ENCODE data around the gene PDLIM7. TPM values are rescaled to one million over a fixed set of nuclear protein-coding genes. Genes with fewer than 3 reads are reported as not detected.

Gene PDLIM7
- total and polyA plus RNA-seq, 2 donors (not counting 3 experiments of a cell fraction or from before 2014, with no cell fraction given) = 314 to 318 TPM

GRCh38 chr5:177502886-177503285, 5.5 kb upstream of the PDLIM7 start:
- H3K27me3 ChIP-seq (ENCODE audit: control insufficient read depth in 2 of 2, insufficient read depth in 2 of 2, low read length in 2 of 2) = no peaks in the 10 kb centered on the region
- H4K20me1 ChIP-seq (replicated peaks; ENCODE audit: control insufficient read depth, extremely low read depth, insufficient read depth, low read length) = no peaks in the 10 kb centered on the region
- H3K9ac ChIP-seq (replicated peaks; ENCODE audit: extremely low read depth, insufficient read depth, low read length) = no peak overlapping the region
- TF ChIP-seq GATA2 (IDR thresholded peaks at IDR 0.05; ENCODE audit: insufficient read depth, insufficient read length, low read depth, low read length) (no peak), JUN (IDR thresholded peaks at IDR 0.05; ENCODE audit: borderline replicate concordance, insufficient read depth, insufficient read length, low read depth) (no peak), MAX (IDR thresholded peaks at IDR 0.05; ENCODE audit: insufficient read depth, insufficient read length) (no peak)
- no peak for DNase-seq (ENCODE audit: low read depth, low spot score)
- dilution Hi-C loops (cut with MboI; ENCODE audit: extremely low pct_ligation_motif_present, low sequenced_read_pairs) = no loop called here
- H3K27ac ChIP-seq (ENCODE audit: insufficient read depth, low read depth, low read length) = no peak overlapping the region
- no peak overlapping the region for H3K4me3 ChIP-seq (replicated peaks in 1 of 3; ENCODE audit: insufficient read depth in 1 of 3, low read depth in 1 of 3, low read length in 3 of 3)
- peaks cover 0 to 3% of the 10 kb centered on the region in 2 experiments for H3K36me3 ChIP-seq (ENCODE audit: control insufficient read depth in 2 of 2, extremely low read depth in 1 of 2, insufficient read depth in 2 of 2, low read length in 2 of 2)
- H3K79me2 ChIP-seq (ENCODE audit: control insufficient read depth, insufficient read depth, low read length) = no peaks in the 10 kb centered on the region
- BruUV-seq (replicated peaks) = no TSS peak
- no peaks in the 10 kb centered on the region for H3K9me1 ChIP-seq (replicated peaks; ENCODE audit: control insufficient read depth, extremely low read depth, insufficient read depth, low read length)
- intact Hi-C loops (cut with micrococcal nuclease) = no loop called here
- no peaks in the 10 kb centered on the region for H3K9me3 ChIP-seq (replicated peaks; ENCODE audit: control insufficient read depth, insufficient read depth, low read length)
- no peak for FAIRE-seq
- H3K4me2 ChIP-seq (ENCODE audit: insufficient read depth, low read length) = no peak overlapping the region
- H3K4me1 ChIP-seq (ENCODE audit: control insufficient read depth, extremely low read depth, insufficient read depth, low read length) = peaks cover 7% of the 10 kb centered on the region
- H2AFZ ChIP-seq (ENCODE audit: low read depth, low read length) = no peak overlapping the region
- POLR2A ChIA-PET = no interaction called here
- CTCF ChIA-PET = interaction anchor here (1.1 to 4.8 kb wide), 4 partner anchors 12 to 112 kb away, joined by 4 to 58 read pairs (median 37); no protein-coding TSS in a partner anchor

GRCh38 chr5:177501874-177502678, 4.7 kb upstream of the PDLIM7 start:
- ChIA-PET CTCF (interaction anchor here (0.7 to 4.8 kb wide), 21 partner anchors 8 to 193 kb away, joined by 3 to 58 read pairs (median 4); partner anchors contain the start of genes DDX41 and DOK3), POLR2A (no interaction called here)
- intact Hi-C loops (cut with micrococcal nuclease) = loop anchor here (1.0 to 2.0 kb wide), 5 partner anchors 11 to 387 kb away; no protein-coding TSS in a partner anchor
- no peak for DNase-seq (ENCODE audit: low read depth, low spot score)
- H3K4me2 ChIP-seq (ENCODE audit: insufficient read depth, low read length) = no peak overlapping the region
- H3K27me3 ChIP-seq (ENCODE audit: control insufficient read depth in 2 of 2, insufficient read depth in 2 of 2, low read length in 2 of 2) = no peaks in the 10 kb centered on the region
- H3K27ac ChIP-seq (ENCODE audit: insufficient read depth, low read depth, low read length) = no peak overlapping the region
- dilution Hi-C loops (cut with MboI; ENCODE audit: extremely low pct_ligation_motif_present, low sequenced_read_pairs) = no loop called here
- no peak for FAIRE-seq
- no peaks in the 10 kb centered on the region for H3K9me1 ChIP-seq (replicated peaks; ENCODE audit: control insufficient read depth, extremely low read depth, insufficient read depth, low read length)
- H3K4me1 ChIP-seq (ENCODE audit: control insufficient read depth, extremely low read depth, insufficient read depth, low read length) = peaks cover 7% of the 10 kb centered on the region
- peaks cover 0 to 3% of the 10 kb centered on the region in 2 experiments for H3K36me3 ChIP-seq (ENCODE audit: control insufficient read depth in 2 of 2, extremely low read depth in 1 of 2, insufficient read depth in 2 of 2, low read length in 2 of 2)
- no peak overlapping the region for H3K9ac ChIP-seq (replicated peaks; ENCODE audit: extremely low read depth, insufficient read depth, low read length)
- H3K79me2 ChIP-seq (ENCODE audit: control insufficient read depth, insufficient read depth, low read length) = no peaks in the 10 kb centered on the region
- no peak for TF ChIP-seq JUN (IDR thresholded peaks at IDR 0.05; ENCODE audit: borderline replicate concordance, insufficient read depth, insufficient read length, low read depth)
- no peaks in the 10 kb centered on the region for H3K9me3 ChIP-seq (replicated peaks; ENCODE audit: control insufficient read depth, insufficient read depth, low read length)
- H4K20me1 ChIP-seq (replicated peaks; ENCODE audit: control insufficient read depth, extremely low read depth, insufficient read depth, low read length) = no peaks in the 10 kb centered on the region
- no TSS peak for BruUV-seq (replicated peaks)
- H2AFZ ChIP-seq (ENCODE audit: low read depth, low read length) = no peak overlapping the region
- H3K4me3 ChIP-seq (replicated peaks in 1 of 3; ENCODE audit: insufficient read depth in 1 of 3, low read depth in 1 of 3, low read length in 3 of 3) = no peak overlapping the region
